ENCODE measurements around the gene C7orf57. TPM values are rescaled to one million over a fixed set of nuclear protein-coding genes. Genes with fewer than 3 reads are reported as not detected.
A peak's percentile ranks its signal among the peaks of the same experiment; 100 is the strongest.

C7orf57 gene
- total and polyA plus RNA-seq, 7 donors = not detected

DNA sequence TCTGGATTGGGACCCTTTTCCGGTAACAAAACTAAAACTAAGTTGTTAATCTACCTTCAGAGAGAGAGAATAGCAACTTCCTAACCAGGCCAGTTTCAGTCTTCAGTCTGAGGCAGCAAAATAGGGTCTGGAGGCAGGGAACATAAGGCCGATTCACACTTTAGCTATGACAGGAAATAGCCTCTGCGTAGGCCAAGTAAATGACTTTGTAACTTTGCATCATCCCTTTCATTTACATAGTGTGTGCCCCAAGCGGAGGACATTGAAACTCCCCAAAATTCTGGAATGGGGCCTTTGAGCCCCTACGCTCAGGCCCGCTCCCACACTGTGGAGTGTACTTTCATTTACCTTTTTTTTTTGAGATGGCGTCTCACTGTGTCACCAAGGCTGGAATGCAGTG is 52.0 kb downstream of the C7orf57 start:
- Histone ChIP-seq H3K27ac (peak overlapping the region; percentile 1 to 92 (median 86)), H3K36me3 (no peaks in the 10 kb centered on the region), H3K27me3 (no peaks in the 10 kb centered on the region), H3K9me3 (no peaks in the 10 kb centered on the region), H3K4me1 (peaks cover 0 to 19% (median 15%) of the 10 kb centered on the region in 4 donors), H3K4me3 (no peak overlapping the region)
- WGBS, 2 donors = 82 to 91% methylated on average over 7 of the region's 7 CpGs
- DNase-seq = no peak
- intact Hi-C loops (cut with DNase I) = no loop called here
- TF ChIP-seq POLR2AphosphoS5 (IDR thresholded peaks at IDR 0.05) (peak in 1 of 4 donors; percentile 43), EP300 (IDR thresholded peaks at IDR 0.05) (no peak)

DNA sequence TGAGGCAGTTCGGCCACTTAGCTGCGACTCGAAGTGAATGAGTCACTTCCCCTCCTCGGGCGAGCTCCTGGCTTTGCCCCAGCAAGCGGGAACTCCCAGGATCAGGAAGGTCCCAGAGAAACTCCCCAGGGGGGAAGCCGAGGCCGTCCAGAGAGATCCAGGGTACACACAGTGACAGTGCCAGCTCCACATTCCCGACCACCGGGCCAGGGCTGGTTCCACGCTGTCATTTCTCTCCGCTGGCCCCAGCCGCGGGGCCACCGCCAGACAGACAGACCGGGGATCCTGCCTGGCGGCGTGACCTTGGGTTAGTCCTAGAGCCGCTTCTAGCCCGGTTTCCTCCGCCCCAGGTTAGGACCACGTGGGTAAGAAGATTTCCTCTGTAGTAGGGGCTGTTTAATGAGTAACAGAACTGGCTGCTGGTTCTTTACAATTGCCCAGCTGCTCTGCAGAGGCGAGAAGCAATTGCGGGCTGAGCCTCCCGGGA is 53.3 kb downstream of the C7orf57 start:
- peak; percentile 94 for DNase-seq
- Histone ChIP-seq H3K9me3 (no peaks in the 10 kb centered on the region), H3K27ac (peak overlapping the region; percentile 79 to 92 (median 86)), H3K36me3 (peaks cover 0 to 9% (median 0%) of the 10 kb centered on the region in 4 donors), H3K4me1 (peaks cover 0 to 19% (median 15%) of the 10 kb centered on the region in 4 donors), H3K4me3 (peak overlapping the region; percentile 72 to 92 (median 79)), H3K27me3 (no peaks in the 10 kb centered on the region)
- WGBS, 2 donors = 0 to 1% methylated on average over 25 of the region's 25 CpGs
- TF ChIP-seq, protein P1, sequence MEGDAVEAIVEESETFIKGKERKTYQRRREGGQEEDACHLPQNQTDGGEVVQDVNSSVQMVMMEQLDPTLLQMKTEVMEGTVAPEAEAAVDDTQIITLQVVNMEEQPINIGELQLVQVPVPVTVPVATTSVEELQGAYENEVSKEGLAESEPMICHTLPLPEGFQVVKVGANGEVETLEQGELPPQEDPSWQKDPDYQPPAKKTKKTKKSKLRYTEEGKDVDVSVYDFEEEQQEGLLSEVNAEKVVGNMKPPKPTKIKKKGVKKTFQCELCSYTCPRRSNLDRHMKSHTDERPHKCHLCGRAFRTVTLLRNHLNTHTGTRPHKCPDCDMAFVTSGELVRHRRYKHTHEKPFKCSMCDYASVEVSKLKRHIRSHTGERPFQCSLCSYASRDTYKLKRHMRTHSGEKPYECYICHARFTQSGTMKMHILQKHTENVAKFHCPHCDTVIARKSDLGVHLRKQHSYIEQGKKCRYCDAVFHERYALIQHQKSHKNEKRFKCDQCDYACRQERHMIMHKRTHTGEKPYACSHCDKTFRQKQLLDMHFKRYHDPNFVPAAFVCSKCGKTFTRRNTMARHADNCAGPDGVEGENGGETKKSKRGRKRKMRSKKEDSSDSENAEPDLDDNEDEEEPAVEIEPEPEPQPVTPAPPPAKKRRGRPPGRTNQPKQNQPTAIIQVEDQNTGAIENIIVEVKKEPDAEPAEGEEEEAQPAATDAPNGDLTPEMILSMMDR (IDR thresholded peaks at IDR 0.05) = no peak
- TF ChIP-seq POLR2A (IDR thresholded peaks at IDR 0.05) (no peak), POLR2AphosphoS5 (IDR thresholded peaks at IDR 0.05) (peak in 2 of 4 donors; percentile 8 to 56)
- intact Hi-C loops (cut with DNase I) = loop anchor here (1.0 kb wide), 1 partner anchor 109 kb away; the partner anchor contains the start of gene HUS1

DNA sequence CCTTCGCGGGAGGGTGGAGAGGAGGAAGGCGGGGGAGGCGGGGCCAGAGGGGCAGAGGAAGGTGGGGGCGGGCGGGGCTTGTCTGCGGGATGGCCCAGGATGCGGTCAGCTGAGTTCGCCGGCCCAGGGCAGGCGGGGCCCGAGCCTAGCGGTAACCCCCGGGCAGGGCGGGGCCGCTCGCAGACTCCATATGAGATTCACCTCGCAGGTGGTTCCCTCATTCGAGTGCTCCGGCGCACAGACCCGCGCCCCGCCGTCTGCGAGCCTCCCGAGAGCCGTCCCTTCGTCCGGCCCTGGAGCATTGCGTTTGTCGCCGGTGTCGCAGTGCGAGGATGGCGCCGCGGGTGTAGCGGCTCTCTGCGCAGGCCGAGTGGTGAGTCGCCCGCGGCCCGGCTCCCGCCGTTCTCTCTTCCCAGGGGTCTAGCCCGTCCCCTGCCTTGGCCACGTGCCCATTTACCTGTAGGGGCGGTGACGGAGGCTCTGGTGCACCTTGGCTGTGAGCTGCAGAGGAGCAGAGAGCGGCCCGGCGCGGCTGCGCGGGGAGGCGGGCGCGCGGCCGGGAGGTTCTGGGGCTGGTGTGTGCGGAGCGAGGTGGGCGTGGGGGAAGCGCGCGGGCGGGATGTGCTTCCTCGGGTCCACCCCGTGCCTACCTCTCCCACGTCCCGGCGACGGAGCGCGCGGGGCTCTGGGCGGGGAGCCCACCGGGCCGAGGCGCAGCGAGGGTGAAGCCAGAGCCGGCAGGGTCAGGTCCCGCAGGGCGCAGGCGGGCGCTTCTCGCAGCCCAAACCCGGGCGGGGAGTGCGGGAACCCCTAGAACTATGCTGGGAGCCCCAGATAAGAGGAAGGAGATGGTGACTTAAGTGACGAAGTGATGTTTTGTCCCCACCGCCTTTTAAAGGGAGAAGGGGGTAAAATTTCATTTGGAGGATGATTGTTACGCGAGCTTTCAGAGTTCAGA is 54.0 kb downstream of the C7orf57 start, which contains the start of gene UPP1:
TSS of gene UPP1 (plus strand) at position 220 of the 958 bp plus-strand sequence. CDS start 5,519 bp downstream, outside the sequence.
- TF ChIP-seq POLR2A (IDR thresholded peaks at IDR 0.05) = peak; percentile 46 to 63
- TF ChIP-seq, protein P1 (IDR thresholded peaks at IDR 0.05) = no peak
- TF ChIP-seq POLR2AphosphoS5 (IDR thresholded peaks at IDR 0.05) = peak; percentile 48 to 80 (median 78)
- peaks cover 0 to 19% (median 15%) of the 10 kb centered on the region in 4 donors for H3K4me1 ChIP-seq
- peak; percentile 97 for DNase-seq
- WGBS, 2 donors = 1 to 3% methylated on average over 96 of the region's 96 CpGs
- H3K27me3 ChIP-seq = no peaks in the 10 kb centered on the region
- H3K4me3 ChIP-seq = peak within 1 kb of the TSS; percentile 72 to 92 (median 79)
- intact Hi-C loops (cut with DNase I) = loop anchor here (1.0 to 5.0 kb wide), 2 partner anchors 52 to 110 kb away; partner anchors contain the start of genes C7orf57 and HUS1
- peaks cover 0 to 16% (median 0%) of the 10 kb centered on the region in 4 donors for H3K36me3 ChIP-seq
- H3K27ac ChIP-seq = peak within 1 kb of the TSS; percentile 79 to 92 (median 86)
- no peaks in the 10 kb centered on the region for H3K9me3 ChIP-seq

DNA sequence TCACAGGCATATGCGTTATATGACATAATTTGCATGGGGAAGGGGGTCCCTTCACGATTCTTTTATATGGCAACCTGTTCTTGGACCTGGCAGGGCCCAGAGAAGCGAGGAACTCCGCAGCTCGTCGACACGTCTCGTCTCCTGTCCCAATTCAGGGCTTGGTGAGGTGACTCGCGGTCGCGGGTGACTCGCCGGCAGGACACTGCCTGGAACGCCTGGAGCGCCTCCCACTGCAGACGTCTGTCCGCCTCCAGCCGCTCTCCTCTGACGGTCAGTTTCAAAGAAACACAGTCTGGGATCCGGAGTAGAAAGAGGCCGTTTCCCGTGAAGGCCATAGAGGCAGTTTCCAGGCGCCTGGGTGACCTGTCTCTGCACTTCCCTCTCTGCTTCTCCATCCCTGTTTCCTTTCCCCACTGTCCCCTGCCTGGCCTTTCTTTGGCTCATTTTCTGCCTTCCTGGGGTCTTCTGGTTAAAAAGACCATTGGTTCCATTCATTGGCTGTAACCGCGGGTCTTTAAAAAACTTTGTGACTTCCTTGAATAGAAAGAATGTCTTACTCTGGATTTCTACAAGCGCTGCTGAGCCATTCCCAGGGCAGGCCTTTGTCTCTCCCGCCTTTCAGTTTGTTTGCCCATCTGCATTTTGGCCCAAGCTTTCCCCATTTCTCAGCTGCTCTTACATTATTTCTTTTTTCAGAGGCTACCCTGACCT is 54.9 kb downstream of the C7orf57 start:
- WGBS, 2 donors = 78 to 81% methylated on average over 28 of the region's 28 CpGs
- TF ChIP-seq, protein P1 (IDR thresholded peaks at IDR 0.05) = no peak
- TF ChIP-seq EP300 (IDR thresholded peaks at IDR 0.05) (peak in 1 of 4 donors; percentile 7), POLR2AphosphoS5 (IDR thresholded peaks at IDR 0.05) (peak in 1 of 4 donors; percentile 45), POLR2A (IDR thresholded peaks at IDR 0.05) (no peak)
- intact Hi-C loops (cut with DNase I) = loop anchor here (5.0 kb wide), 1 partner anchor 53 kb away; the partner anchor contains the start of gene C7orf57

More for the DNA sequence above, 54.9 kb downstream of the C7orf57 start:
- Histone ChIP-seq H3K9me3 (no peaks in the 10 kb centered on the region), H3K36me3 (peaks cover 0 to 23% (median 0%) of the 10 kb centered on the region in 4 donors), H3K27ac (peak overlapping the region; percentile 79 to 92 (median 86)), H3K4me3 (peak overlapping the region in 3 of 4 donors; percentile 72 to 92 (median 79)), H3K4me1 (peaks cover 0 to 26% (median 15%) of the 10 kb centered on the region in 4 donors), H3K27me3 (no peaks in the 10 kb centered on the region)
- DNase-seq = peak; percentile 78

All from sigmoid colon (tissue), 7 donors.